Glutamatergic neuron (in vitro differentiated cells): ENCODE measurements around the gene ANK3. TPM values are rescaled to one million over a fixed set of nuclear protein-coding genes. Genes with fewer than 3 reads are reported as not detected.
"Not testable (repeated sequence)": the region's sequence is repeated elsewhere in the genome, so short reads cannot be mapped to it uniquely, and the experiment has no call there.

Experiments
- DNase-seq: peaks from one replicate; pipeline ENCODE4 v3.0.0; 2022
- H3K27ac Mint-ChIP-seq: one replicate; pipeline ENCODE4 v1.8.0; 2020; ENCODE audit warnings: mild to moderate bottlenecking, mixed read lengths, inconsistent platforms; ENCODE audit not compliant: unreplicated experiment
- H3K27me3 Mint-ChIP-seq: one replicate; pipeline ENCODE4 v1.8.0; 2020; ENCODE audit warnings: mild to moderate bottlenecking, moderate library complexity, mixed read lengths, inconsistent platforms; ENCODE audit not compliant: unreplicated experiment
- H3K36me3 Mint-ChIP-seq: one replicate; pipeline ENCODE4 v1.8.0; 2020; ENCODE audit warnings: mild to moderate bottlenecking, mixed read lengths, inconsistent platforms; ENCODE audit not compliant: unreplicated experiment
- H3K4me1 Mint-ChIP-seq: one replicate; pipeline ENCODE4 v1.8.0; 2020; ENCODE audit warnings: mild to moderate bottlenecking, low read depth, mixed read lengths, inconsistent platforms; ENCODE audit not compliant: unreplicated experiment
- H3K4me3 Mint-ChIP-seq: one replicate; pipeline ENCODE4 v1.8.0; 2020; ENCODE audit warnings: mild to moderate bottlenecking, mixed read lengths, inconsistent platforms; ENCODE audit not compliant: unreplicated experiment
- H3K9me3 Mint-ChIP-seq: one replicate; pipeline ENCODE4 v1.8.0; 2020; ENCODE audit warnings: mild to moderate bottlenecking, moderate library complexity, mixed read lengths, inconsistent platforms; ENCODE audit not compliant: unreplicated experiment
- CTCF ChIP-seq: fragments of 200-600 bp; sonication (generic); IDR thresholded peaks from one replicate; pipeline ENCODE4 v1.5.0; 2021; ENCODE audit not compliant: partially characterized antibody, unreplicated experiment
- total RNA-seq: library from RNA; stranded (reverse); fragmentation: NEBNext Ultra II Directional; extraction: Animal tissue kit (Norgen Biotek cat#: 25700); gene quantifications from one replicate; pipeline ENCODE4 v1.2.1, GENCODE V29; 2021; ENCODE audit not compliant: unreplicated experiment

The ANK3 gene
- total RNA-seq, 1 donor from 2014 or later = 84.9 TPM

- Mint-ChIP-seq H3K36me3 (no peaks in the 10 kb centered on the region), H3K9me3 (no peaks in the 10 kb centered on the region), H3K27ac (no peak overlapping the region), H3K27me3 (no peaks in the 10 kb centered on the region), H3K4me1 (peaks cover 2% of the 10 kb centered on the region), H3K4me3 (no peak overlapping the region)
- TF ChIP-seq CTCF = no peak
- DNase-seq = no peak
Observed at GRCh38 chr10:60041489-60042133, 348.1 kb downstream of the ANK3 start.

GRCh38 chr10:60040014-60040662, 349.5 kb downstream of the ANK3 start:
- no peak for DNase-seq
- TF ChIP-seq CTCF = no peak
- Mint-ChIP-seq H3K9me3 (no peaks in the 10 kb centered on the region), H3K4me1 (no peaks in the 10 kb centered on the region), H3K36me3 (no peaks in the 10 kb centered on the region), H3K4me3 (no peak overlapping the region), H3K27me3 (no peaks in the 10 kb centered on the region), H3K27ac (no peak overlapping the region)

- Mint-ChIP-seq H3K4me1 (no peaks in the 10 kb centered on the region), H3K9me3 (no peaks in the 10 kb centered on the region), H3K4me3 (no peak overlapping the region), H3K36me3 (no peaks in the 10 kb centered on the region), H3K27ac (no peak overlapping the region), H3K27me3 (no peaks in the 10 kb centered on the region)
- no peak for DNase-seq
- TF ChIP-seq CTCF = no peak
Observed at GRCh38 chr10:60035984-60036383, 353.7 kb downstream of the ANK3 start.

- H3K36me3 Mint-ChIP-seq, H3K4me3 Mint-ChIP-seq, H3K27me3 Mint-ChIP-seq, DNase-seq, H3K9me3 Mint-ChIP-seq, H3K27ac Mint-ChIP-seq, H3K4me1 Mint-ChIP-seq: not testable (repeated sequence)
Observed at GRCh38 chr10:60035375-60035774, 354.3 kb downstream of the ANK3 start.

- no peaks in the 10 kb centered on the region for H3K9me3 Mint-ChIP-seq
- no peaks in the 10 kb centered on the region for H3K4me1 Mint-ChIP-seq
- no peak for TF ChIP-seq CTCF
- H3K36me3 Mint-ChIP-seq = no peaks in the 10 kb centered on the region
- no peak for DNase-seq
- H3K27ac Mint-ChIP-seq = no peak overlapping the region
- H3K4me3 Mint-ChIP-seq = no peak overlapping the region
- no peaks in the 10 kb centered on the region for H3K27me3 Mint-ChIP-seq
Observed at GRCh38 chr10:60032723-60033122, 357.0 kb downstream of the ANK3 start.
